Measurements from ENCODE around the gene INF2.

Gene INF2

DNA sequence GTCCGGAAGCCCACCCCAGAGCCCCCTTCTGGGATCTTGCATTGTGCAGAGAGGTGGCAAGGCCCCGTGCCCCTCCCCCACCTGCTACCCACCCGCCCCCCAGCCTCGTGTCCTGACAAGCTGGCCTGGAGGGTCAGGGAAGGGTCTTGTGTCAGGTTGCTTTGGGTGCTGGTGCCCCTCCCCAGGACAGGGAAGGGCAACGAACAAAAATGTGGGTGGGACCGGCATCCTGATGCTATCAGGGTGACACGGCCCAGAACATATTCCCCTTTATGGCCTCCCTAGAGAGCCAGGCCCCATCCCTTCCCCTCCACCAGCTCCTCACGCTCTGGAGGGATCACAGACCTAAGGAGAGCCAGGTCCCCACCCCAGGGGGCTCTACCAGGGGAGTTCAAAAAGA is 46.1 kb upstream of the INF2 start:
- TF ChIP-seq ZBTB7A (IDR thresholded peaks at IDR 0.05; ENCODE audit: low read depth) (no peak), FOXM1 (IDR thresholded peaks at IDR 0.05; ENCODE audit: borderline replicate concordance, low read depth) (no peak), CREB1 (IDR thresholded peaks at IDR 0.05; ENCODE audit: low read depth) (no peak), CEBPB (IDR thresholded peaks at IDR 0.05) (no peak), EP300 (IDR thresholded peaks at IDR 0.05; ENCODE audit: borderline replicate concordance) (no peak), TCF12 (IDR thresholded peaks at IDR 0.05; ENCODE audit: low read depth) (no peak), TAF1 (IDR thresholded peaks at IDR 0.05; ENCODE audit: low read depth) (no peak), TEAD4 (IDR thresholded peaks at IDR 0.05) (no peak), EGR1 (IDR thresholded peaks at IDR 0.05) (no peak), NFIC (IDR thresholded peaks at IDR 0.05) (no peak)
- TF ChIP-seq, protein P1, sequence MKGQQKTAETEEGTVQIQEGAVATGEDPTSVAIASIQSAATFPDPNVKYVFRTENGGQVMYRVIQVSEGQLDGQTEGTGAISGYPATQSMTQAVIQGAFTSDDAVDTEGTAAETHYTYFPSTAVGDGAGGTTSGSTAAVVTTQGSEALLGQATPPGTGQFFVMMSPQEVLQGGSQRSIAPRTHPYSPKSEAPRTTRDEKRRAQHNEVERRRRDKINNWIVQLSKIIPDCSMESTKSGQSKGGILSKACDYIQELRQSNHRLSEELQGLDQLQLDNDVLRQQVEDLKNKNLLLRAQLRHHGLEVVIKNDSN (IDR thresholded peaks at IDR 0.05): no peak
- TF ChIP-seq, protein P2, sequence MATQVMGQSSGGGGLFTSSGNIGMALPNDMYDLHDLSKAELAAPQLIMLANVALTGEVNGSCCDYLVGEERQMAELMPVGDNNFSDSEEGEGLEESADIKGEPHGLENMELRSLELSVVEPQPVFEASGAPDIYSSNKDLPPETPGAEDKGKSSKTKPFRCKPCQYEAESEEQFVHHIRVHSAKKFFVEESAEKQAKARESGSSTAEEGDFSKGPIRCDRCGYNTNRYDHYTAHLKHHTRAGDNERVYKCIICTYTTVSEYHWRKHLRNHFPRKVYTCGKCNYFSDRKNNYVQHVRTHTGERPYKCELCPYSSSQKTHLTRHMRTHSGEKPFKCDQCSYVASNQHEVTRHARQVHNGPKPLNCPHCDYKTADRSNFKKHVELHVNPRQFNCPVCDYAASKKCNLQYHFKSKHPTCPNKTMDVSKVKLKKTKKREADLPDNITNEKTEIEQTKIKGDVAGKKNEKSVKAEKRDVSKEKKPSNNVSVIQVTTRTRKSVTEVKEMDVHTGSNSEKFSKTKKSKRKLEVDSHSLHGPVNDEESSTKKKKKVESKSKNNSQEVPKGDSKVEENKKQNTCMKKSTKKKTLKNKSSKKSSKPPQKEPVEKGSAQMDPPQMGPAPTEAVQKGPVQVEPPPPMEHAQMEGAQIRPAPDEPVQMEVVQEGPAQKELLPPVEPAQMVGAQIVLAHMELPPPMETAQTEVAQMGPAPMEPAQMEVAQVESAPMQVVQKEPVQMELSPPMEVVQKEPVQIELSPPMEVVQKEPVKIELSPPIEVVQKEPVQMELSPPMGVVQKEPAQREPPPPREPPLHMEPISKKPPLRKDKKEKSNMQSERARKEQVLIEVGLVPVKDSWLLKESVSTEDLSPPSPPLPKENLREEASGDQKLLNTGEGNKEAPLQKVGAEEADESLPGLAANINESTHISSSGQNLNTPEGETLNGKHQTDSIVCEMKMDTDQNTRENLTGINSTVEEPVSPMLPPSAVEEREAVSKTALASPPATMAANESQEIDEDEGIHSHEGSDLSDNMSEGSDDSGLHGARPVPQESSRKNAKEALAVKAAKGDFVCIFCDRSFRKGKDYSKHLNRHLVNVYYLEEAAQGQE (IDR thresholded peaks at IDR 0.05; ENCODE audit: low read depth): no peak

DNA sequence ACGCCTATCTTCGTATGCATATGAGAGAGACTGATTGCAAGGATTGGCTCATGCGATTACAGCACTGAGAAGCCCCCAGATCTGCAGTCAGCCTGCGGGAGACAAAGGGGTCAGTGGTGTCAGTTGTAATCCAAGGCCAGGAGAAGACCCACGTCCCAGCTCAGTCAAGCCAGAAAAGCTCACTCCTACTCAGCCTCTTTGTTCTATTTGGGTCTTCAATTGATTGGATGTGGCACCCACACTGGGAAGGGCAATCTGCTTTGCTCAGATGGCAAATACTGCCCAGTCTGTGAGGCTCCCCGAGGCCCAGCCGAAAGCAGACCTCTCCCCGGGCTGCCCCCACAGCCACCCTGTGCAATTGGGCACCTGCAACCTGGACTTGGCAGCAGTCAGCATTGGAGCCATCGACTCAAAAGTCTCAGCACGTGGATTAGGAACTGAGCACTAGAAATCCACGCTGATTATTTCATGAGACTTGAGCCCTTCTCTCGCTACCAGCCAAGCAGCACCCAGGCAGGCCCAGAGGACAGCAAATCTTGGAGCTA is 45.3 kb upstream of the INF2 start:
- TF ChIP-seq YY1 (IDR thresholded peaks at IDR 0.05; ENCODE audit: low read depth): no peak
- TF ChIP-seq NFIC (IDR thresholded peaks at IDR 0.05): no peak
- TF ChIP-seq CEBPB (IDR thresholded peaks at IDR 0.05): no peak
- TF ChIP-seq, protein P1 (IDR thresholded peaks at IDR 0.05): no peak
- TF ChIP-seq EP300 (IDR thresholded peaks at IDR 0.05; ENCODE audit: borderline replicate concordance): no peak

DNA sequence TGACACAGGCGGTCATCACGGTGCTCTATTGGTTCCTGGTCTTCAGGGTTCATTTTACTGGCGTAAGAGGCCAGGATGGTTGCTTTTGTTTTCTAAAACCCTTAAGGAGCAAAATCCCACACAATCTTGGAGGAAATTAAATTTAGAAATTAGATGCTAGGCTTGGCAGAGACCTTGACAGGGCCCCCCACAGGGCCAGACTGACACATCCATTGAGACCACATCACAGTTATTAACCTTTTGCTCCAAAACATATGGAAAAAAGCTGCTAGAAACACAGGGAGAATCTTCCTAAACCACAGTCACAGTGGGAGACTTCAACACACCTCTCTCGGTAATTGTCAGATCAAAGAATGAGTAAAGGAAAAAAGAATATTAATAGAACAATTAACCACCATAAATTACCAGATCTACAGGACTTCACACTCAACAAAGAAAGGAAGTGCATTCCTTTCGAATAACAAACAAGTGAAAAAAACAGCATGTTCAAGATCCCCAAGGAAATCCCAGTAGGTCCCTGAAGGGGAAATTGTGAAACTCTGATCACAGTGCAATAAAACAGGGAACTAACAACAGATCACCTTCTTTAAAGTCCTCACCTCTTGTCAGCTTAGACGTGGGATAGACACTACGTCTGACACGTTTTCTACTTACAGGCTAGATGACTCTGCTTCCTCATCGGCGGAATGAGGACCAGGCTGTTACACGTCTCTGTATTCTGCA is 44.6 kb upstream of the INF2 start:
- no peak for TF ChIP-seq TCF12 (IDR thresholded peaks at IDR 0.05; ENCODE audit: low read depth)
- no peak for TF ChIP-seq EGR1 (IDR thresholded peaks at IDR 0.05)
- TF ChIP-seq CREB1 (IDR thresholded peaks at IDR 0.05; ENCODE audit: low read depth): no peak
- TF ChIP-seq TAF1 (IDR thresholded peaks at IDR 0.05; ENCODE audit: low read depth): no peak
- TF ChIP-seq ZBTB7A (IDR thresholded peaks at IDR 0.05; ENCODE audit: low read depth): no peak
- TF ChIP-seq EP300 (IDR thresholded peaks at IDR 0.05; ENCODE audit: borderline replicate concordance): no peak
- TF ChIP-seq, protein P3, sequence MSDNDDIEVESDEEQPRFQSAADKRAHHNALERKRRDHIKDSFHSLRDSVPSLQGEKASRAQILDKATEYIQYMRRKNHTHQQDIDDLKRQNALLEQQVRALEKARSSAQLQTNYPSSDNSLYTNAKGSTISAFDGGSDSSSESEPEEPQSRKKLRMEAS (IDR thresholded peaks at IDR 0.05): no peak
- TF ChIP-seq, protein P1 (IDR thresholded peaks at IDR 0.05): no peak
- no peak for TF ChIP-seq NFIC (IDR thresholded peaks at IDR 0.05)
- TF ChIP-seq CEBPB (IDR thresholded peaks at IDR 0.05): no peak
- TF ChIP-seq FOXM1 (IDR thresholded peaks at IDR 0.05; ENCODE audit: borderline replicate concordance, low read depth): no peak
- no peak for TF ChIP-seq TEAD4 (IDR thresholded peaks at IDR 0.05)
- TF ChIP-seq, protein P2 (IDR thresholded peaks at IDR 0.05; ENCODE audit: low read depth): no peak
- TF ChIP-seq RAD21 (IDR thresholded peaks at IDR 0.05; ENCODE audit: low read depth): no peak
- TF ChIP-seq YY1 (IDR thresholded peaks at IDR 0.05; ENCODE audit: low read depth): no peak

DNA sequence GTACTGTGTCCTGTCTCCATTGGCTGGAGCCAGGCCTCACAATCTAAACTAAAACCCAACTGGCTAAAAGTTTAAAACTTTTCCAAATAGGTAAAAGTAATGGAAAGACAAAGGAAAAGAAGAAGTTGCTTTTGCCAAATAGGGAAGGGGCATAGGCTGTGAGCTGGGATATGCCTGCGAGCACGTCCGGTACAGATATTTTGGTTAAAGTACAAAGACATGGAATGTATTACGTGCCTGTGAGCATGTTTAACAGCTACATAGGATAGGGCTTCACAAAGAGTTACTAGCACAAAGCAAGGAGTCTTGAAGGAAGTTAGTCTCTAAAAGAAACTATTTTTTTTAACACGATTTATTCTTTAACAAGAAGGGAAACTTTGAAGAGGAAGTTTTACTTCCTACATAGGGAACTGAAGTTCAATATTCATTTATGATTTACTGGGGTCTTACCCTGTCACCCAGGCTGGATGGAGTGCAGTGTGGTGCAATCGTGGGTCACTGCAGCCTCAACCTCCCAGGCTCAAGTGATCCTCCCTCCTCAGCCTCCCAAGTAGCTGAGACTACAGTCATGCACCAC is 41.9 kb upstream of the INF2 start:
- TF ChIP-seq, protein P1 (IDR thresholded peaks at IDR 0.05): no peak
- TF ChIP-seq CREB1 (IDR thresholded peaks at IDR 0.05; ENCODE audit: low read depth) (no peak), EGR1 (IDR thresholded peaks at IDR 0.05) (no peak)
- TF ChIP-seq, protein P2 (IDR thresholded peaks at IDR 0.05; ENCODE audit: low read depth): no peak
- TF ChIP-seq, protein P3 (IDR thresholded peaks at IDR 0.05): no peak

All from Ishikawa (cell line).